Measurements from ENCODE around the gene DCTN4. TPM values are rescaled to one million over a fixed set of nuclear protein-coding genes. Genes with fewer than 3 reads are reported as not detected.

The DCTN4 gene
- polyA plus RNA-seq, 1 experiment = 61.1 TPM

DNA sequence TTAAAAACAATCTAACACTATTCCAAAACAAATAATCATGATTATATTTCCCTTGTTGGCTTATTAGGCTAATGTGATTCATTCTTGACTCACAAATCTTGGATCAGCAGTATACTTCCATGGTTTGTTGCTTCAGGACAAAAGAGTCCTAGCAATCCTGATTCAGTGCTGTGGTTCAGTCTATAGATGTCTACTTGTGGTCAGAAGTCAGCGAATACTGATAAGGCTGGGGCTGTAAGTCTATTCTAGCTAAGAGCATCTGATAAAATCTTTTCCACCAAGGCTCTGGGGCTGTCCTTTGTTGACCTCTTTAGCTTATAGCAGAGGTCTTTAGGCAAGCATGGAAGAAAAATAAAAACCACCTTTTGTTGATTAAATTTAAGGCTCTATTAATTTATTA lies 15.3 kb upstream of the DCTN4 start:
- ChIA-PET CTCF (interaction anchor here (0.6 kb wide), 1 partner anchor 348 kb away, joined by 3 read pairs; no protein-coding TSS in a partner anchor), POLR2A (no interaction called here)
- no peak overlapping the region for H3K27ac ChIP-seq (ENCODE audit: low read depth, low read length)
- TF ChIP-seq, protein P1, sequence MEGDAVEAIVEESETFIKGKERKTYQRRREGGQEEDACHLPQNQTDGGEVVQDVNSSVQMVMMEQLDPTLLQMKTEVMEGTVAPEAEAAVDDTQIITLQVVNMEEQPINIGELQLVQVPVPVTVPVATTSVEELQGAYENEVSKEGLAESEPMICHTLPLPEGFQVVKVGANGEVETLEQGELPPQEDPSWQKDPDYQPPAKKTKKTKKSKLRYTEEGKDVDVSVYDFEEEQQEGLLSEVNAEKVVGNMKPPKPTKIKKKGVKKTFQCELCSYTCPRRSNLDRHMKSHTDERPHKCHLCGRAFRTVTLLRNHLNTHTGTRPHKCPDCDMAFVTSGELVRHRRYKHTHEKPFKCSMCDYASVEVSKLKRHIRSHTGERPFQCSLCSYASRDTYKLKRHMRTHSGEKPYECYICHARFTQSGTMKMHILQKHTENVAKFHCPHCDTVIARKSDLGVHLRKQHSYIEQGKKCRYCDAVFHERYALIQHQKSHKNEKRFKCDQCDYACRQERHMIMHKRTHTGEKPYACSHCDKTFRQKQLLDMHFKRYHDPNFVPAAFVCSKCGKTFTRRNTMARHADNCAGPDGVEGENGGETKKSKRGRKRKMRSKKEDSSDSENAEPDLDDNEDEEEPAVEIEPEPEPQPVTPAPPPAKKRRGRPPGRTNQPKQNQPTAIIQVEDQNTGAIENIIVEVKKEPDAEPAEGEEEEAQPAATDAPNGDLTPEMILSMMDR (IDR thresholded peaks at IDR 0.05; ENCODE audit: low read depth, low read length) = no peak
- no peaks in the 10 kb centered on the region for H3K27me3 ChIP-seq (ENCODE audit: control insufficient read depth, insufficient read depth, low read length)
- no peak overlapping the region for H3K4me3 ChIP-seq (ENCODE audit: low read depth, low read length)
- DNase-seq (ENCODE audit: low read depth, low spot score) = no peak
- peaks cover 2% of the 10 kb centered on the region; the same call in 1 of the 2 replicates for H3K9me3 ChIP-seq (ENCODE audit: control insufficient read depth, insufficient read depth, low read length)

DNA sequence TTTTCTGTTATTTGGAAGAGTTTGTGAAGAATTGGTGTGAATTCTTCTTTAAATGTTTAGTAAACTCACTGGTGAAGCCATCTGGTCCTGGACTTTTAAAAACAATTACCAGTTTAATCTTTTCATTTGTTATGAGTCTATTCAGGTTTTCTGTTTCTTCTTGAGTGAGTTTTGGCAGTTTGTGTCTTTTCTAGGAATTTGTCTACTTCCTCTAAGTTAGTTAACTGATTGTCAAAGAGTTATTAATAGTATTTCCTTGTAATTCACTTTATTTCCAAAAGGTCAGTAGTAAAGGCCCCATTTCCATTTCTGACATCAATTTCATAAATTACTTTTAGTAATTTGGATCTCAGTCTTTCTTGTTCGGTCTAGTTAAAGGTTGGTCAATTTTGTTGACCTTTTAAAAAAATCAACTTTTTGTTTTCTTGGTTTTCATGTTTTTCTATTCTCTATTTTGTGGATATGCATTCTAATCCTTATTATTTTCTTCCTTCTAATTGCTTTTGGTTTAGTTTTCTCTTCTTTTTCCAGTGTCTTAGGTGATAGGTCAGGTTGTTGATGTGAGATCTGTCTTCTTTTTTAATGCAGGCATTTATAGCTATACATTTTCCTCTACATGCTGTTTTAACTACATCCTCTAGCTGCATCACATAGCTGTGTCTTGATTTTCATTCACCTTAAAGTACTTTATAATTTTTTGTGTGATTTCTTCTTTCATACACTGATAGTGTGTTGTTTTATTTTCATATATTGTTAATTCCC lies 12.4 kb upstream of the DCTN4 start:
- Histone ChIP-seq H3K27ac (ENCODE audit: low read depth, low read length) (no peak overlapping the region), H3K9me3 (ENCODE audit: control insufficient read depth, insufficient read depth, low read length) (no peaks in the 10 kb centered on the region), H3K27me3 (ENCODE audit: control insufficient read depth, insufficient read depth, low read length) (no peaks in the 10 kb centered on the region), H3K4me3 (ENCODE audit: low read depth, low read length) (no peak overlapping the region)
- ChIA-PET CTCF (no interaction called here), POLR2A (no interaction called here)
- DNase-seq (ENCODE audit: low read depth, low spot score) = no peak
- TF ChIP-seq, protein P1 (IDR thresholded peaks at IDR 0.05; ENCODE audit: low read depth, low read length) = no peak

DNA sequence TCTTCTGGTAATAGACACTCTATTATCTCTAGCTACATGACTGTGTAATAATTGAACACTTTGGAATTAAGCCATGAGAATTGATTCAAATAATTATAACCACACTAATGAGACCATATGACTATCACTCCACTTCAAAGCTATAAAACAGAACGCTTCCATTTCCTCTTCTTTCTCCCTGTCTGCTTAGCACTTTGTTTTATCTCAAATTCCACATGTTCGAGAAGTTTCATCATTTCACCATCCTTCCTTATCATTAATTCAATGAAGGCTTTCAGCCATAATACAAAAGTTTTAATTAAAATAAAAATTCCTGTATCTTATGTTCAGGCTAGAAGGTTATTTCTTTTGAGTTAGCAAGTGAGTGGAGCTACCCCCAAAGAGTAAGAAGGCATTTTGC lies 7.4 kb upstream of the DCTN4 start:
- no peaks in the 10 kb centered on the region for H3K27me3 ChIP-seq (ENCODE audit: control insufficient read depth, insufficient read depth, low read length)
- H3K9me3 ChIP-seq (ENCODE audit: control insufficient read depth, insufficient read depth, low read length) = no peaks in the 10 kb centered on the region; the same call in 1 of the 2 replicates
- ChIA-PET POLR2A (no interaction called here), CTCF (no interaction called here)
- H3K27ac ChIP-seq (ENCODE audit: low read depth, low read length) = no peak overlapping the region
- DNase-seq (ENCODE audit: low read depth, low spot score) = no peak
- no peak overlapping the region for H3K4me3 ChIP-seq (ENCODE audit: low read depth, low read length)
- TF ChIP-seq, protein P1 (IDR thresholded peaks at IDR 0.05; ENCODE audit: low read depth, low read length) = no peak

DNA sequence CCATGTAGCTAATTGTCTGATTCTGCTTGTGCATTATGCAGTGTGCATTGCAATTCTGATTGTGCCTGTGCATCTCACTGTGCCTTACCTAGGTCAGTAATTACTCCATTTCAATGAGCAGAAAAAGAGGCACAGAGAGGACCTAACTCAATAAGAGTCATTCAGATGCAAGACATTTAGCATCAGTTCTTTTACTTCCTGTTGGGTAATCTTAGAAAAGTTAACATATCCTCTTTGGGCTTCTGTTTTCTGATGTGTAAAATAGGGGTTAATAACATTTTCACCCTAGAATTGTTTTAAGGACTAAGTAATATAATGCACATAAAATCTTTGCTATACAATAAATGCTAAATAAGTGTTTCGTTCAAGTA lies 7.0 kb upstream of the DCTN4 start:
- no peak for DNase-seq (ENCODE audit: low read depth, low spot score)
- H3K27ac ChIP-seq (ENCODE audit: low read depth, low read length) = no peak overlapping the region
- H3K4me3 ChIP-seq (ENCODE audit: low read depth, low read length) = no peak overlapping the region
- TF ChIP-seq, protein P1 (IDR thresholded peaks at IDR 0.05; ENCODE audit: low read depth, low read length) = no peak
- no peaks in the 10 kb centered on the region for H3K27me3 ChIP-seq (ENCODE audit: control insufficient read depth, insufficient read depth, low read length)
- no peaks in the 10 kb centered on the region; the same call in 1 of the 2 replicates for H3K9me3 ChIP-seq (ENCODE audit: control insufficient read depth, insufficient read depth, low read length)
- POLR2A ChIA-PET = no interaction called here
- CTCF ChIA-PET = no interaction called here

DNA sequence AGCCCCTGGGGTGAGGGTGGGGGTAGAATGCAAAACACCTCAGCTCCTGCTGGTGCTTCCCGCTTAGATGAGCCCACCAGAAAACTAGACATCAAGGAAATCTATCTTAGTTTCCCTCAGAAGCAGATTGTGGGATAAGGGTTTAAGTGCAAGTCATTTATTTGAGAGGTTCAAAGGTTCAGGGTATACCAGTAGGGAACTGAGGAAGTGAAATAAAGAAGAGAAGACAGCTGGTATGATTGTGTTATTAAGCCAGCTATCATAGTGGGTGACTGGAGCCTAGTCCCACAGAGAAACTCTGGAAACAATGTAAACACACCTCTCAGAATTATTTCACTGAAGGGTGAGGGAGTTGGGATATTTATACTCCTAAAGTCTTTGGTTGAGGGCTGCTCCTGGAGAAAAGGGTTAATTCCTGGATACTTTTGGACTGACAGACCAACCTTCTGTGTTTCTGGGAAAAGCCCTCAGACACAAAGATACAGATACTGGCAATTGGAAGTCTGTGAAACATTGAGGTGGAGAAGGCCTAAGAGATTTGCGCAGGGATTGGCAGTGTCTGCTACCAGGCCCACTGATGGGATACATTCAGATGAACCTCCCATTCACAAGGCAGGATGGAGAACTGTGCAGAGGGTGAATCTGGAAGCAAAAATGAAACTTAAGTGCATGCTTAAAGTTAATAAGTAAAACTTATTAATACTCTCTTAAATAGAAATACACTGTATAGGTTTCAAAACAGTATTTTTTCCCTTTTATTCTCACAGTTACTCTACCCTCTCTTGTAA lies 6.4 kb upstream of the DCTN4 start:
- CTCF ChIA-PET = no interaction called here
- TF ChIP-seq, protein P1 (IDR thresholded peaks at IDR 0.05; ENCODE audit: low read depth, low read length) = no peak
- Histone ChIP-seq H3K4me3 (ENCODE audit: low read depth, low read length) (no peak overlapping the region), H3K27ac (ENCODE audit: low read depth, low read length) (no peak overlapping the region), H3K9me3 (ENCODE audit: control insufficient read depth, insufficient read depth, low read length) (no peaks in the 10 kb centered on the region; the same call in 1 of the 2 replicates), H3K27me3 (ENCODE audit: control insufficient read depth, insufficient read depth, low read length) (no peaks in the 10 kb centered on the region)
- POLR2A ChIA-PET = no interaction called here
- no peak for DNase-seq (ENCODE audit: low read depth, low spot score)

All from AG04450 (cell line).